SK-N-MC (cell line): ENCODE data around the gene PLCE1.
"Not testable (repeated sequence)": the region's sequence is repeated elsewhere in the genome, so short reads cannot be mapped to it uniquely, and the experiment has no call there.

Experiments used
- DNase-seq: peaks from one replicate; pipeline ENCODE4 v3.0.0-alpha.2; 2011; ENCODE audit warnings: low read depth, low spot score
- H3K27ac ChIP-seq: fragments of 200-600 bp; sonication (generic); 2 replicates; pipeline ENCODE4 v1.5.1; 2016; ENCODE audit warnings: mixed run types
- H3K36me3 ChIP-seq: fragments of 200-600 bp; sonication (generic); 2 replicates; pipeline ENCODE4 v1.6.1; 2017; ENCODE audit warnings: antibody characterized with exemption, low read length, mixed read lengths; ENCODE audit not compliant: insufficient read depth
- H3K4me3 ChIP-seq: fragments of 200-600 bp; sonication (generic); 2 replicates; pipeline ENCODE4 v1.5.1; 2016
- H3K9ac ChIP-seq: fragments of 200-600 bp; sonication (generic); 2 replicates; pipeline ENCODE4 v1.8.0; 2017; ENCODE audit warnings: mixed run types, mixed read lengths; ENCODE audit not compliant: insufficient read length
- H3K9me3 ChIP-seq: fragments of 200-600 bp; sonication (generic); 2 replicates; pipeline ENCODE4 v1.6.1; 2017; ENCODE audit warnings: low read depth, mild to moderate bottlenecking, antibody characterized with exemption, low read length, moderate library complexity, mixed read lengths
- EZH2 ChIP-seq: fragments of 200-600 bp; sonication (generic); IDR thresholded peaks from one replicate; pipeline ENCODE4 v1.6.1; 2017; ENCODE audit warnings: antibody characterized with exemption
- FOXP2 ChIP-seq: optimal IDR thresholded peaks from 2 replicates; pipeline ENCODE3; 2011; ENCODE audit warnings: mild to moderate bottlenecking, moderate library complexity; ENCODE audit not compliant: insufficient read depth; ENCODE audit errors: extremely low read length, control extremely low read depth
- POLR2AphosphoS5 ChIP-seq: IDR thresholded peaks from 2 replicates; pipeline ENCODE4 v1.6.1; 2012; ENCODE audit warnings: mild to moderate bottlenecking, low read depth, low read length, borderline replicate concordance

Gene PLCE1

DNA sequence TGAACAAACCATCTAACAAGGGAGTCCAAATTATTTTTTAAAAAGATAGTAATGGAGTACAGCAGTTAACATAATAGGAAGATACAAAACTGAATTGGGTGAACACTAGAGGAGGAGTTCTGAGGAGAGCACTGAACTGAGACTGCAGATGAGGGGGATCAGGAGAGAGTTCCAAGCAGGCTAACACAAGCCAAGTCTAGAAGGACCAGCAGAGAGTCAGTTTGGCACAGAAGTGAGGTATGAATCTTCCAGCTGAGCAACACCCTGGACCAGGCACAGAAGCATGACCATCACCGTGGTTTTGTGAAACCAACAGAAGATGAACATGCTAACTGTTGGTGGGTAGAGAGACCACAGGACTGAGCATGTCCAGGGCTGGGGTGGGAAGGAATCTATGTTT lies 30.8 kb upstream of the PLCE1 start:
- Histone ChIP-seq H3K9ac (no peak overlapping the region), H3K36me3 (no peaks in the 10 kb centered on the region), H3K9me3 (no peaks in the 10 kb centered on the region), H3K4me3 (no peak overlapping the region), H3K27ac (no peak overlapping the region)
- TF ChIP-seq EZH2 (no peak), POLR2AphosphoS5 (no peak)
- DNase-seq: no peak

DNA sequence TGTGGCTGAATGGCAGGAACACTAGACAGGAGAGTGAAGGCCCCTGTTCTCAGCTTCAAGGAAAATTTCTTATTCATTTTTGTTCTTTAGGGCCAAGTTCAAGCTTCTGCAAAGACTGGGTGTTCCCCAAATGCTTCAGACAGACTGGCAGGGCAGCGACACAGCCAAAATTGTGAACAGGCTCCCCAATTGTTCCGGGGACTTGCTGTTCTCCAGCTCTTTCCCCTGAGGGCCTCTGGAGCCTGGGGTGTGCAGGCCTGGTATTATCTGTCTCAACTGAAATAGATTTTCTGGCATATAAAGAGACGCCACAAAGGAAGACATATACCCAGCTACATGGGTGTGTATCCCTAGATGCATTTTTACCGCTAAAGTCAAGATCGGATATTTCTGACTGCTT lies 30.3 kb upstream of the PLCE1 start:
- Histone ChIP-seq H3K27ac (no peak overlapping the region), H3K9ac (no peak overlapping the region), H3K4me3 (no peak overlapping the region), H3K9me3 (no peaks in the 10 kb centered on the region), H3K36me3 (no peaks in the 10 kb centered on the region)
- no peak for DNase-seq
- no peak for TF ChIP-seq EZH2
- TF ChIP-seq FOXP2: no peak
- no peak for TF ChIP-seq POLR2AphosphoS5

DNA sequence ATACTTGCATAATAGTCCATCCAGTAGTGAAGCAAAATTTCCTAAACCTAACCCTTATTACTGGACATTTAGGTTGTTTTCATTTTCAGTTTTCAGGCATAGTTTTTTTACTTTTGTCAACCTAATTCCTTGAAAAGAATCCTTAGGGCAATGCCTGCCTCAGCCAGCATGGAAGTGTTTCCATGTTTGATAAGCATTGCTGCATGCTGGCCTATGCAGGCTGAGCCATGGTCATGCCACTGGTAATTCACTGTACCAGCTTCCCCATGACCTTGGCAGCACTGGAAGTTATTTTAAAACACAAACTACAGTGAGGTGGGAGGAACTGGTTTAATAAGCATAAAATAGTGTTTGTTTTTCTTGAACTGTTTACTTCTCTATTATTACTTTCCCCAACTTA lies 27.8 kb upstream of the PLCE1 start:
- Histone ChIP-seq H3K36me3 (no peaks in the 10 kb centered on the region), H3K9me3 (no peaks in the 10 kb centered on the region), H3K4me3 (no peak overlapping the region), H3K27ac (no peak overlapping the region), H3K9ac (no peak overlapping the region)
- DNase-seq: no peak
- no peak for TF ChIP-seq POLR2AphosphoS5
- TF ChIP-seq EZH2: no peak
- TF ChIP-seq FOXP2: no peak

DNA sequence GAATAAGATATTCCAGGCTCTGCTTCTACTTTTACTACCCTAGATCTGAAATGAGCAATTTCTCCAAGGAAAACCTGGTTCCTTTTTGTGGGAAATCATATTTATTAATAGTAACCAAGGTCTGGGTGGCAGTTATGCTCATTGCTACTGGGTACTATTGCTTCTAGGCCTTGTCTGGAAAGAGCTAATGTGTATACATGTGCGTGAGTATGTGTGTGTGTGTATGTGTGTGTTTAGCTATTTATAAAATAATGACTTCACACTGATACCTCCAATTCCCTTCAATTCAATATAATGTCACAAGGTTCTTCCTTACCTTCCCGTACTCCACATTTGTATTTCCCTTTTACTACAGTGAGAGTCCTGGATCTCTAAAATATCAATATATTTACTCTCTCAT lies 26.0 kb upstream of the PLCE1 start:
- H3K9me3 ChIP-seq: no peaks in the 10 kb centered on the region
- TF ChIP-seq EZH2 (no peak), POLR2AphosphoS5 (no peak), FOXP2 (no peak)
- no peak overlapping the region for H3K27ac ChIP-seq
- DNase-seq: no peak
- no peak overlapping the region for H3K4me3 ChIP-seq
- no peaks in the 10 kb centered on the region for H3K36me3 ChIP-seq
- no peak overlapping the region for H3K9ac ChIP-seq

DNA sequence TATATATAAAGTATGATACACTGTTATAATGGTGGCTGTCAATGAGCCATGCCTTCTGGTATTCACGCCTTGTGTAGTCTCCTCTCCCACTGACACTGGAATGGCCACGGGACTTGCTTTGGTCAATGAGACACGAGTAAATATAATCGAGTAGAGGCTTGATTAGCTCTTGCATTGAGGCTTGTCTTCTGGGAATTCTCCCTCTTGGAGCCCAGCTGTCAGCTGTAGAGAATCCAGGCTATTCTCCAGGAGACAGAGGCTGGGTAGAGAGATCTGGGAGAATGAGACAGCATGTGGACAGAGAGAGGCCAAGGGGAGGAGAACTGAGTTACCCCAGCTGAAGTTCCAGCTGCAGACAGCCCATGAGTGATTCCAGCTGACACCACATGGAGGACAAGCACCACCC lies 25.2 kb upstream of the PLCE1 start:
- H3K36me3 ChIP-seq: no peaks in the 10 kb centered on the region
- H3K27ac ChIP-seq: no peak overlapping the region
- no peak for TF ChIP-seq FOXP2
- TF ChIP-seq EZH2: no peak
- no peak for TF ChIP-seq POLR2AphosphoS5
- H3K9me3 ChIP-seq: no peaks in the 10 kb centered on the region
- no peak overlapping the region for H3K9ac ChIP-seq
- no peak for DNase-seq
- no peak overlapping the region for H3K4me3 ChIP-seq

DNA sequence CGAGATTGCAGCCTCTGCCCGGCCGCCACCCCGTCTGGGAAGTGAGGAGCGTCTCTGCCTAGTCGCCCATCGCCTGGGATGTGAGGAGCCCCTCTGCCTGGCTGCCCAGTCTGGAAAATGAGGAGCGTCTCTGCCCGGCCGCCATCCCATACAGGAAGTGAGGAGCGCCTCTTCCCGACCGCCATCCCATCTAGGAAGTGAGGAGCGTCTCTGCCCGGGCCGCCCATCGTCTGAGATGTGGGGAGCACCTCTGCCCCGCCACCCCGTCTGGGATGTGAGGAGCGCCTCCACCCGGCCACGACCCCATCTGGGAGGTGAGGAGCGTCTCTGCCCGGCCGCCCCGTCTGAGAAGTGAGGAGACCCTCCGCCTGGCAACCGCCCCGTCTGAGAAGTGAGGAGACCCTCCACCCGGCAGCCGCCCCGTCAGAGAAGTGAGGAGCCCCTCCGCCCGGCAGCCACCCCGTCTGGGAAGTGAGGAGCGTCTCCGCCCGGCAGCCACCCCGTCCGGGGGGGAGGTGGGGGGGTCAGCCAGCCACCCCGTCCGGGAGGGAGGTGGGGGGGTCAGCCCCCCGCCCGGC lies 23.2 kb upstream of the PLCE1 start:
- not testable (repeated sequence) for H3K4me3 ChIP-seq, H3K9me3 ChIP-seq, DNase-seq, H3K9ac ChIP-seq, H3K36me3 ChIP-seq, H3K27ac ChIP-seq

DNA sequence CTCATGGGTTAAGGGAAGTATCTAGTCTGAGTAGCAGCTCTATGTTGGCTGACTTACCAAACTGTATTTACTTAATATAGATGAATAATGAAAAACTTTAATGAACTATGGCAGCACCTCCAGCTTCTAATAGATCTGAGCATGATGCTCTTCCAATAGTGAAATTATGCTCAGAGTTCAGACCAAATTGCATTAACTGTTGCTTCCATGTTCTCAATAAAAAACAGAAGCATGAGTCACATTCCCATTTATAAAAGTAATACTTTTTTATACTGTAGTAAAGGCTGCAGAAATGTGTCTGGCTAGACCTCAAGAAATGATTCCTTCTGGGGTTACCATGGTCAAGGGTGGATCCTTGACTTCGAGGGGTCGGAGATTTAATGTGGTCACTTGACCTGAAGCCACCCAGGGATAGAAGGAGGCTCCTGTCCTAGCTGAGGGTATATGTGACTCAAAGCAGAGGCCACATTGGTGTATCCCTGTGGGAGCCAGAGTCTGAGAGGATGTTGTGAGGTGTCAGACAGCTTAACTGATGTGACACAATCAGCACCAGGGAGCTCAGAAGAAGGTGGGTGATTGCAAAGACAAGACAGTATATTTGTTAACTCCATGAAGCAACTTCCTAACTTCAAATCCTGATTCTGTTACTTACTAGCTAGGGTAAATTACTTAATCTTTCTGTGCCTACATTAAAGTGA lies 19.8 kb upstream of the PLCE1 start:
- no peaks in the 10 kb centered on the region for H3K36me3 ChIP-seq
- no peak for TF ChIP-seq FOXP2
- no peak for DNase-seq
- no peak overlapping the region for H3K27ac ChIP-seq
- no peaks in the 10 kb centered on the region for H3K9me3 ChIP-seq
- no peak overlapping the region for H3K4me3 ChIP-seq
- no peak overlapping the region for H3K9ac ChIP-seq

DNA sequence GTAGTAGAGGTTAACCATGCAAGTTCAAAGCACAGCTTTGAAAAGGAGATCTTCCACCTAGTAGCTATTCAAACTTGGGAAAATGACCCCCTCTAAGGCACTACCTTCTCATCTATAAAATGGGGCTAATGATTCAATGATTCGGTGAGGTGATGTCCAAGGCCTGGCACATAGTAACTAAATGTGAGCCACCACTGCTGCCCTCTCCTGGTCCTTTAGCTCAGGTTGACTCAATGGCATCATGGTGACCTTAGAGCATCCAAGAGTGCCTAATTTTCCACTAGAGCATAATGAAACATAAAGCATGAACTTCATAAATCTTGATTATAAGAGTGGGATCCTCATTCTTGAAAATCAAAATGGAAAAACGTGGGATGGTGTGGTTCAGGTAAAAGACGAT lies 16.3 kb upstream of the PLCE1 start:
- H3K4me3 ChIP-seq: no peak overlapping the region
- no peaks in the 10 kb centered on the region for H3K9me3 ChIP-seq
- no peak overlapping the region for H3K27ac ChIP-seq
- DNase-seq: no peak
- TF ChIP-seq FOXP2: no peak
- TF ChIP-seq EZH2: no peak
- TF ChIP-seq POLR2AphosphoS5: no peak
- H3K9ac ChIP-seq: no peak overlapping the region
- H3K36me3 ChIP-seq: no peaks in the 10 kb centered on the region

DNA sequence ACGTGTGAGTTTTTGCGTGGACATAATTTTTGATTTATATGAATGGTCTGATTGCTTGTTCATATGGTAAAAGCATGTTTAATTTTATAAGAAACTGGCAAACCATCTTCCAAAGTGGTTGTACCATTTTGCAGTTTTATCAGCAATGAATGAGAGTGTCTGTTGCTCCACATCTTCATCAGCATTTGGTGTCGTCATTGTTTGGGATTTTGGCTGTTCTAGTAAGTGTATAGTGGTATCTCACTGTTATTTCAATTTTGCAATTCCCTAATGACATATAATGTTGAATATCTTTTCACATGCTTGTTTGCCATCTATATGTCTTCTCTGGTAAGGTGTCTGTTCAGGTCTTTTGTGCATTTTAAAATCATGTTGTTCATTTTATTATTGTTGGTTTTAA lies 13.2 kb upstream of the PLCE1 start:
- no peak overlapping the region for H3K27ac ChIP-seq
- TF ChIP-seq FOXP2: no peak
- TF ChIP-seq EZH2: no peak
- TF ChIP-seq POLR2AphosphoS5: no peak
- H3K36me3 ChIP-seq: no peaks in the 10 kb centered on the region
- no peak overlapping the region for H3K9ac ChIP-seq
- H3K9me3 ChIP-seq: no peaks in the 10 kb centered on the region
- no peak overlapping the region for H3K4me3 ChIP-seq
- no peak for DNase-seq

DNA sequence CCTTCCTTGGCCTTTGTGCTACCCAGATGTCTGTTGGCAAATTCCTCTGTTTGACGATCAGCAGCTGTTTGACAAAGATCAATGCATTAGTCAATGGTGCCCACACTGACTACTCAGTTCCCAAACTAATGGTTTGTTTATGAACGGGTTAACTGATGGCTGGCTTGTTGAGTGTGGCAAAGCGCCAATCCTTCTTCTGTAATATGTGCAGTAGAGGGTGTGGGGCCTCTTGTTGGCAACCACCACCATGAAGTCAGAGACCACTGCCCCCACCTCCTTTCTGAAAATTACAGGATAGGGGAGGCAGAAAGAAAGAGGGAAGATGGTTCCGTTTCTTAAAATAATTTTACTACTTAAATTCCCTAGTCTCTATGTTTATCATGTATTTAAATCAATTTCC lies 2.6 kb upstream of the PLCE1 start:
- no peak for DNase-seq
- no peaks in the 10 kb centered on the region for H3K9me3 ChIP-seq
- TF ChIP-seq FOXP2 (no peak), EZH2 (no peak), POLR2AphosphoS5 (no peak)
- H3K9ac ChIP-seq: no peak overlapping the region
- H3K36me3 ChIP-seq: no peaks in the 10 kb centered on the region
- no peak overlapping the region for H3K4me3 ChIP-seq
- H3K27ac ChIP-seq: no peak overlapping the region
